ENCODE measurements around the gene STIM2. TPM values are rescaled to one million over a fixed set of nuclear protein-coding genes. Genes with fewer than 3 reads are reported as not detected.

STIM2 gene
- total and polyA plus RNA-seq, 2 donors (not counting 3 experiments of a cell fraction or from before 2014, with no cell fraction given), result 21.0 to 21.2 TPM

DNA sequence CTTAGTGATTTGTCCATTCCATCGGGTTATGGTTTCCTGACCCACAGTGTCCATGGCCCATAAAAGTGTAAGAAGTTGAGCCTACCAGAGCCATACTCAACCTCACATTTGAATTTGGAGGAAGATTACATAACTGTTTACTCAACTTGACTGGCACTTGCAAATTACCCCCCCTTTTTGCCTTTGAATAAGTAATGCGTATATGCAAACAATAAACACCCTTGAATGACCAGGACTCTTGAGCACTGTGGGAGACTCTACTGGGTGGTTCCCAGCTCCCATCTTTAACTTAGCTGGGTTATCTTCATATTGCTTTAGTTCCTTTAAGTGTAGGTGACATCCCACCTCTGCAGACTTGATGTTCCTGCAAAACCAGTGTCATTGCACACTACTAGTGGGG, 30.6 kb upstream of the STIM2 start:
- Histone ChIP-seq H3K4me1 (ENCODE audit: control insufficient read depth, extremely low read depth, insufficient read depth, low read length) (peaks cover 4% of the 10 kb centered on the region), H3K27me3 (ENCODE audit: control insufficient read depth in 2 of 2, insufficient read depth in 2 of 2, low read length in 2 of 2) (no peaks in the 10 kb centered on the region), H3K79me2 (ENCODE audit: control insufficient read depth, insufficient read depth, low read length) (no peaks in the 10 kb centered on the region), H2AFZ (ENCODE audit: low read depth, low read length) (no peak overlapping the region), H3K27ac (ENCODE audit: insufficient read depth, low read depth, low read length) (no peak overlapping the region), H3K9ac (replicated peaks; ENCODE audit: extremely low read depth, insufficient read depth, low read length) (no peak overlapping the region), H3K9me1 (replicated peaks; ENCODE audit: control insufficient read depth, extremely low read depth, insufficient read depth, low read length) (no peaks in the 10 kb centered on the region), H3K9me3 (replicated peaks; ENCODE audit: control insufficient read depth, insufficient read depth, low read length) (no peaks in the 10 kb centered on the region), H3K4me3 (replicated peaks in 1 of 3; ENCODE audit: insufficient read depth in 1 of 3, low read depth in 1 of 3, low read length in 3 of 3) (no peak overlapping the region), H3K36me3 (ENCODE audit: control insufficient read depth in 2 of 2, extremely low read depth in 1 of 2, insufficient read depth in 2 of 2, low read length in 2 of 2) (no peaks in the 10 kb centered on the region), H3K4me2 (ENCODE audit: insufficient read depth, low read length) (no peak overlapping the region), H4K20me1 (replicated peaks; ENCODE audit: control insufficient read depth, extremely low read depth, insufficient read depth, low read length) (no peaks in the 10 kb centered on the region)
- DNase-seq (ENCODE audit: low read depth, low spot score) (no peak), FAIRE-seq (no peak)
- CTCF ChIA-PET, result no interaction called here
- no TSS peak for BruUV-seq (replicated peaks)
- dilution Hi-C loops (cut with MboI; ENCODE audit: extremely low pct_ligation_motif_present, low sequenced_read_pairs), result no loop called here
- TF ChIP-seq JUN (IDR thresholded peaks at IDR 0.05; ENCODE audit: borderline replicate concordance, insufficient read depth, insufficient read length, low read depth) (no peak), POLR2AphosphoS5 (IDR thresholded peaks at IDR 0.05; ENCODE audit: insufficient read depth, low read depth, low read length) (no peak), POLR2A (IDR thresholded peaks at IDR 0.05; ENCODE audit: low read depth, low read length) (no peak), GATA2 (IDR thresholded peaks at IDR 0.05; ENCODE audit: insufficient read depth, insufficient read length, low read depth, low read length) (no peak), MYC (IDR thresholded peaks at IDR 0.05; ENCODE audit: low read depth, low read length) (no peak), EZH2 (IDR thresholded peaks at IDR 0.05; ENCODE audit: borderline replicate concordance, low read depth, low read length, severe bottlenecking) (no peak), FOS (IDR thresholded peaks at IDR 0.05; ENCODE audit: borderline replicate concordance, insufficient read depth, low read length) (no peak)
- TF ChIP-seq, protein P1, sequence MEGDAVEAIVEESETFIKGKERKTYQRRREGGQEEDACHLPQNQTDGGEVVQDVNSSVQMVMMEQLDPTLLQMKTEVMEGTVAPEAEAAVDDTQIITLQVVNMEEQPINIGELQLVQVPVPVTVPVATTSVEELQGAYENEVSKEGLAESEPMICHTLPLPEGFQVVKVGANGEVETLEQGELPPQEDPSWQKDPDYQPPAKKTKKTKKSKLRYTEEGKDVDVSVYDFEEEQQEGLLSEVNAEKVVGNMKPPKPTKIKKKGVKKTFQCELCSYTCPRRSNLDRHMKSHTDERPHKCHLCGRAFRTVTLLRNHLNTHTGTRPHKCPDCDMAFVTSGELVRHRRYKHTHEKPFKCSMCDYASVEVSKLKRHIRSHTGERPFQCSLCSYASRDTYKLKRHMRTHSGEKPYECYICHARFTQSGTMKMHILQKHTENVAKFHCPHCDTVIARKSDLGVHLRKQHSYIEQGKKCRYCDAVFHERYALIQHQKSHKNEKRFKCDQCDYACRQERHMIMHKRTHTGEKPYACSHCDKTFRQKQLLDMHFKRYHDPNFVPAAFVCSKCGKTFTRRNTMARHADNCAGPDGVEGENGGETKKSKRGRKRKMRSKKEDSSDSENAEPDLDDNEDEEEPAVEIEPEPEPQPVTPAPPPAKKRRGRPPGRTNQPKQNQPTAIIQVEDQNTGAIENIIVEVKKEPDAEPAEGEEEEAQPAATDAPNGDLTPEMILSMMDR (IDR thresholded peaks at IDR 0.05; ENCODE audit: extremely low read depth in 1 of 2, insufficient read depth in 1 of 2, low read depth in 1 of 2, low read length in 2 of 2), result no peak
- TF ChIP-seq, protein P2, sequence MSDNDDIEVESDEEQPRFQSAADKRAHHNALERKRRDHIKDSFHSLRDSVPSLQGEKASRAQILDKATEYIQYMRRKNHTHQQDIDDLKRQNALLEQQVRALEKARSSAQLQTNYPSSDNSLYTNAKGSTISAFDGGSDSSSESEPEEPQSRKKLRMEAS (IDR thresholded peaks at IDR 0.05; ENCODE audit: insufficient read depth, insufficient read length), result no peak
- POLR2A ChIA-PET, result no interaction called here
- intact Hi-C loops (cut with micrococcal nuclease), result no loop called here

Measured in endothelial cell of umbilical vein (primary cell).